CD14-positive monocyte (primary cell): ENCODE data around the gene SAMD14. TPM values are rescaled to one million over a fixed set of nuclear protein-coding genes. Genes with fewer than 3 reads are reported as not detected.

Source experiments
- DNase-seq, 3 donors: peaks; one replicate each; pipeline ENCODE4 v3.0.0-alpha.2; 2011 to 2022
- H2AFZ ChIP-seq: 2 replicates; pipeline ENCODE4 v1.6.0; 2012; ENCODE audit warnings: mild to moderate bottlenecking, low read depth, low read length, inconsistent platforms; ENCODE audit not compliant: insufficient read depth, poor library complexity, severe bottlenecking
- H3K27ac ChIP-seq, 2 donors: 1 replicate in 1 of 2; 2 replicates in 1 of 2; pipeline ENCODE4 v1.5.1; 2012 to 2013; ENCODE audit warnings: low read length in 2 of 2, control low read depth in 1 of 2, inconsistent platforms in 1 of 2, low read depth in 1 of 2, mild to moderate bottlenecking in 1 of 2
- H3K27me3 ChIP-seq, 2 donors: one replicate each; pipeline versions ENCODE4 v1.6.0 to v1.6.1; 2011 to 2013; ENCODE audit warnings: low read length in 2 of 2; ENCODE audit not compliant: control insufficient read depth in 2 of 2, insufficient read depth in 2 of 2
- H3K36me3 ChIP-seq, 2 donors: replicated peaks in 1 of 2; 1 replicate in 1 of 2; 2 replicates in 1 of 2; pipeline versions ENCODE4 v1.5.1 to v1.6.1; 2012 to 2013; ENCODE audit warnings: low read length in 2 of 2, control low read depth in 1 of 2, inconsistent platforms in 1 of 2, mild to moderate bottlenecking in 1 of 2; ENCODE audit not compliant: insufficient read depth in 2 of 2, control insufficient read depth in 1 of 2
- H3K4me1 ChIP-seq, 2 donors: 1 replicate in 1 of 2; 2 replicates in 1 of 2; pipeline versions ENCODE4 v1.5.1 to v1.6.1; 2012 to 2013; ENCODE audit warnings: low read length in 2 of 2, control low read depth in 1 of 2, inconsistent platforms in 1 of 2, mild to moderate bottlenecking in 1 of 2, moderate library complexity in 1 of 2; ENCODE audit not compliant: insufficient read depth in 2 of 2, control insufficient read depth in 1 of 2
- H3K4me2 ChIP-seq: replicated peaks from 2 replicates; pipeline ENCODE3; 2012; ENCODE audit warnings: low read length, moderate library complexity, mild to moderate bottlenecking; ENCODE audit not compliant: poor library complexity, severe bottlenecking; ENCODE audit errors: extremely low read depth
- H3K4me3 ChIP-seq, 3 experiments: fragments of 200-600 bp in 1 of 3; sonication (generic) in 1 of 3; replicated peaks in 1 of 3; 1 replicate in 2 of 3; 2 replicates in 1 of 3; pipeline ENCODE4 v1.5.1; 2011 to 2013; ENCODE audit warnings: low read length in 3 of 3, mild to moderate bottlenecking in 3 of 3, control low read depth in 2 of 3, low read depth in 2 of 3, inconsistent platforms in 1 of 3, moderate library complexity in 1 of 3
- H3K79me2 ChIP-seq: 2 replicates; pipeline ENCODE4 v1.6.0; 2012; ENCODE audit warnings: mild to moderate bottlenecking, control low read depth, inconsistent platforms, low read length, moderate library complexity; ENCODE audit not compliant: insufficient read depth
- H3K9ac ChIP-seq: 2 replicates; pipeline ENCODE4 v1.6.0; 2017; ENCODE audit warnings: low read length, mild to moderate bottlenecking; ENCODE audit not compliant: insufficient read depth, poor library complexity, severe bottlenecking
- H3K9me3 ChIP-seq, 2 donors: replicated peaks in 1 of 2; 1 replicate in 1 of 2; 2 replicates in 1 of 2; pipeline versions ENCODE4 v1.5.1 to v1.6.1; 2012 to 2013; ENCODE audit warnings: low read length in 2 of 2, control low read depth in 1 of 2; ENCODE audit not compliant: control insufficient read depth in 1 of 2, insufficient read depth in 1 of 2
- H4K20me1 ChIP-seq: 2 replicates; pipeline ENCODE4 v1.6.0; 2012; ENCODE audit warnings: mild to moderate bottlenecking, low read length, control low read depth, moderate library complexity; ENCODE audit not compliant: insufficient read depth
- H3K27ac Mint-ChIP-seq, 7 donors: one replicate each; pipeline ENCODE4 v1.8.0; 2020; ENCODE audit warnings: mild to moderate bottlenecking in 7 of 7, mixed read lengths in 7 of 7, moderate library complexity in 6 of 7, inconsistent platforms in 2 of 7
- H3K27me3 Mint-ChIP-seq, 3 donors: one replicate each; pipeline ENCODE4 v1.8.0; 2021 to 2022; ENCODE audit warnings: low read depth in 3 of 3, mild to moderate bottlenecking in 3 of 3, mixed read lengths in 3 of 3, moderate library complexity in 3 of 3, inconsistent platforms in 1 of 3
- H3K36me3 Mint-ChIP-seq, 2 donors: one replicate each; pipeline ENCODE4 v1.8.0; 2020; ENCODE audit warnings: mixed read lengths in 2 of 2, inconsistent platforms in 1 of 2, mild to moderate bottlenecking in 1 of 2
- H3K4me1 Mint-ChIP-seq: one replicate; pipeline ENCODE4 v1.8.0; 2020; ENCODE audit warnings: mild to moderate bottlenecking, mixed read lengths
- H3K4me3 Mint-ChIP-seq, 2 donors: one replicate each; pipeline ENCODE4 v1.8.0; 2020; ENCODE audit warnings: mild to moderate bottlenecking in 2 of 2, mixed read lengths in 2 of 2, moderate library complexity in 1 of 2
- H3K9me3 Mint-ChIP-seq, 7 donors: one replicate each; pipeline ENCODE4 v1.8.0; 2020 to 2022; ENCODE audit warnings: mixed read lengths in 7 of 7, mild to moderate bottlenecking in 6 of 7, moderate library complexity in 6 of 7, inconsistent platforms in 2 of 7
- CTCF ChIP-seq: fragments of 200-600 bp; IDR thresholded peaks from one replicate; pipeline ENCODE4 v1.8.0; 2022; ENCODE audit warnings: antibody characterized with exemption, mild to moderate bottlenecking
- WGBS: methylation state at CpG from one replicate; pipeline ENCODE4 v1.1.5; 2013; ENCODE audit warnings: missing lambda C conversion rate; ENCODE audit not compliant: insufficient coverage; 5-methylcytosine and 5-hydroxymethylcytosine counted together
- intact Hi-C, 2 donors: fragments of 100-400 bp; cut with micrococcal nuclease; formaldehyde crosslinking; loops; one replicate each; pipeline versions ENCODE4 v1.15.0 to v1.15.1; 2023
- polyA plus RNA-seq, 3 donors: library from polyadenylated mRNA; depleted of rRNA in 1 of 3; unstranded in 2 of 3; stranded (reverse) in 1 of 3; fragments of 300-500 nt in 2 of 3; fragments of >200 nt in 1 of 3; fragmentation: Illumina TruSeq in 2 of 3; gene quantifications; 1 replicate in 2 of 3; 2 replicates in 1 of 3; pipeline ENCODE4 v1.2.3, GENCODE V29; 2012 to 2021

SAMD14 gene
- polyA plus RNA-seq, 3 donors: 0.09 TPM; not detected in 2

DNA sequence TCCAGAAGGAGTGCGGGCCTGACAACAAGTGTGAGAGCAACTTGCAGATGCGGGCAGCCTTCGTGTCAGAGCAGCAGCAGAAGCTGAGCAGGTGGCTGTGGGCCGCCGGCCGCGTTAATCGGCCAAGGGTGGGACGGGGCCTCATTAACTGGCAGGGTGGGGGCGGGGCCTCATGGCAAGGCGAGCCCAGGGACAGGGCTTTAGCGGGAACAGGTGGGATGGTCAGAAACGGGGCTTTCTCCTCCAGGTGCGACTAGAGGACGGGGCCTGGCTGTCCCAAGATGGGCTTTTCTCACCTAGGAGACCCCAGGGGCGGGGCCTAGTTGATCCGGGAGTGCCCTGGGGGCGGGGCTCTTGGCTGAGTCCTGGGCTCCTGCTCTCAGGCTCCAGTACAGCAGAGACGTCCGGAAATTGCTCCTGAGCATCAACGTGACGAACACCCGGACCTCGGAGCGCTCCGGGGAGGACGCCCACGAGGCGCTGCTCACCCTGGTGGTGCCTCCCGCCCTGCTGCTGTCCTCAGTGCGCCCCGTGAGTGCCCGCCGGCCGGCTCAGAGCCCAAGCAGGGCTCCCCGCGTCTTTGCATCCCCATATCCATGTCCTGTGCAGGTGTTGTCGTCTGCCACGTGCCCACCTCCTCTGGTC is 53.2 kb downstream of the SAMD14 start:
- Histone ChIP-seq H2AFZ (no peak overlapping the region), H3K79me2 (no peaks in the 10 kb centered on the region), H4K20me1 (no peaks in the 10 kb centered on the region), H3K27me3 (no peaks in the 10 kb centered on the region), H3K9me3 (peaks cover 0 to 3% of the 10 kb centered on the region in 2 donors), H3K4me3 (no peak overlapping the region), H3K36me3 (no peaks in the 10 kb centered on the region), H3K4me2 (no peak overlapping the region), H3K9ac (no peak overlapping the region), H3K27ac (no peak overlapping the region), H3K4me1 (no peaks in the 10 kb centered on the region)
- no peak for DNase-seq
- intact Hi-C loops: no loop called here
- H3K4me3 Mint-ChIP-seq: no peak overlapping the region
- H3K36me3 Mint-ChIP-seq: no peaks in the 10 kb centered on the region
- WGBS: 66% methylated on average over 37 of the region's 39 CpGs
- no peak for TF ChIP-seq CTCF
- H3K27ac Mint-ChIP-seq: no peak overlapping the region
- H3K4me1 Mint-ChIP-seq: no peaks in the 10 kb centered on the region
- peaks cover 0 to 6% (median 3%) of the 10 kb centered on the region in 3 donors for H3K27me3 Mint-ChIP-seq
- peaks cover under 1 to 6% (median 3%) of the 10 kb centered on the region in 7 donors for H3K9me3 Mint-ChIP-seq

- H3K9me3 ChIP-seq: peaks cover 0 to 8% of the 10 kb centered on the region in 2 donors
- no peak overlapping the region for H3K9ac ChIP-seq
- WGBS: 95% methylated on average over 12 of the region's 16 CpGs
- H3K79me2 ChIP-seq: no peaks in the 10 kb centered on the region
- intact Hi-C loops: no loop called here
- H4K20me1 ChIP-seq: no peaks in the 10 kb centered on the region
- Mint-ChIP-seq H3K27me3 (peaks cover 2 to 6% (median 3%) of the 10 kb centered on the region in 3 donors), H3K36me3 (no peaks in the 10 kb centered on the region), H3K4me1 (no peaks in the 10 kb centered on the region), H3K4me3 (no peak overlapping the region), H3K9me3 (peaks cover 2 to 11% (median 8%) of the 10 kb centered on the region in 7 donors), H3K27ac (no peak overlapping the region)
- no peak for DNase-seq
- H3K4me2 ChIP-seq: no peak overlapping the region
- no peak overlapping the region for H2AFZ ChIP-seq
- H3K27ac ChIP-seq: no peak overlapping the region
- TF ChIP-seq CTCF: no peak
- H3K4me1 ChIP-seq: no peaks in the 10 kb centered on the region
- no peaks in the 10 kb centered on the region for H3K36me3 ChIP-seq
- H3K4me3 ChIP-seq: no peak overlapping the region
- H3K27me3 ChIP-seq: no peaks in the 10 kb centered on the region
Measured at GRCh38 chr17:50076221-50076590, 53.8 kb downstream of the SAMD14 start.
